Panc1 (cell line): ENCODE data around the gene DCLRE1B. TPM values are rescaled to one million over a fixed set of nuclear protein-coding genes. Genes with fewer than 3 reads are reported as not detected.
"Not testable (repeated sequence)": the region's sequence is repeated elsewhere in the genome, so short reads cannot be mapped to it uniquely, and the experiment has no call there.

Source experiments
- ATAC-seq: fragments of 200-7000 bp; cut with Tn5 transposase; 2 replicates; pipeline ENCODE4 v1.9.1; 2020; ENCODE audit warnings: mild to moderate bottlenecking, moderate library complexity
- BruUV-seq: library from RNA; stranded (reverse); fragments of 400-500 nt; replicated peaks from 2 replicates; lab custom pipeline; 2021; lab: Mats Ljungman, UMichigan
- CTCF ChIA-PET: fragments of 300-600 bp; sonication (Branson Sonifier 250); formaldehyde crosslinking; loops from one replicate; lab custom pipeline; 2022; ENCODE audit warnings: antibody characterized with exemption; lab: Charles Lee
- POLR2A ChIA-PET: fragments of 300-600 bp; sonication (Branson Sonifier 250); formaldehyde crosslinking; loops from one replicate; lab custom pipeline; 2022; ENCODE audit warnings: antibody characterized with exemption; lab: Charles Lee
- DNase-seq: peaks from one replicate; pipeline ENCODE4 v3.0.0-alpha.2; 2010; ENCODE audit warnings: low read depth, low spot score
- H3K27ac ChIP-seq: 2 replicates; pipeline ENCODE4 v1.5.1; 2011; ENCODE audit warnings: mild to moderate bottlenecking, low read length, inconsistent platforms
- H3K27me3 ChIP-seq: fragments of 200-500 bp; sonication (Bioruptor generic); 2 replicates; pipeline ENCODE4 v1.6.0; 2014; ENCODE audit warnings: low read length, inconsistent platforms; ENCODE audit not compliant: control insufficient read depth, insufficient read depth
- H3K36me3 ChIP-seq: fragments of 200-500 bp; sonication (Bioruptor generic); 2 replicates; pipeline ENCODE4 v1.5.1; 2014; ENCODE audit warnings: inconsistent platforms, mild to moderate bottlenecking, low read length, moderate library complexity; ENCODE audit not compliant: control insufficient read depth, insufficient read depth
- H3K4me1 ChIP-seq: 2 replicates; pipeline ENCODE4 v1.5.1; 2011; ENCODE audit warnings: inconsistent platforms, mild to moderate bottlenecking, low read length, moderate library complexity; ENCODE audit not compliant: control insufficient read depth, insufficient read depth
- H3K4me3 ChIP-seq, 2 experiments: 2 replicates each; pipeline ENCODE4 v1.5.1; 2011 to 2012; ENCODE audit warnings: low read depth in 2 of 2, low read length in 2 of 2, mild to moderate bottlenecking in 2 of 2, inconsistent platforms in 1 of 2, moderate library complexity in 1 of 2
- H3K9me3 ChIP-seq: fragments of 200-500 bp; sonication (Bioruptor generic); 2 replicates; pipeline ENCODE4 v1.5.1; 2014; ENCODE audit warnings: low read depth, mild to moderate bottlenecking, inconsistent platforms, low read length, moderate library complexity; ENCODE audit not compliant: control insufficient read depth, insufficient read depth
- POLR2AphosphoS5 ChIP-seq: IDR thresholded peaks from 2 replicates; pipeline ENCODE4 v1.6.1; 2012; ENCODE audit warnings: mild to moderate bottlenecking, low read depth, low read length, moderate library complexity
- SIN3A ChIP-seq: IDR thresholded peaks from 2 replicates; pipeline ENCODE4 v1.6.1; 2012; ENCODE audit warnings: low read depth, mild to moderate bottlenecking, low read length, moderate library complexity, borderline replicate concordance; ENCODE audit not compliant: insufficient read depth
- TCF7L2 ChIP-seq: IDR thresholded peaks from 2 replicates; pipeline ENCODE4 v1.6.1; 2011; ENCODE audit warnings: mild to moderate bottlenecking, low read depth, low read length, inconsistent platforms
- in situ Hi-C: cut with HindIII; loops from 2 replicates; pipeline ENCODE4 v1.10.0; 2016; ENCODE audit warnings: low sequenced_read_pairs, low pct_unique_long_range_greater_than_20kb
- intact Hi-C: fragments of 100-400 bp; cut with micrococcal nuclease; formaldehyde crosslinking; loops from one replicate; pipeline ENCODE4 v1.10.0; 2022; ENCODE audit not compliant: unreplicated experiment
- total RNA-seq: library from RNA; stranded (reverse); gene quantifications from one replicate; pipeline ENCODE4 v1.2.1, GENCODE V29; 2021; ENCODE audit not compliant: unreplicated experiment
- TF ChIP-seq, protein P1 (sequence below): fragments of 450-650 bp; IDR thresholded peaks from 2 replicates; pipeline ENCODE4 v1.5.1; 2017; ENCODE audit warnings: mild to moderate bottlenecking
- TF ChIP-seq, protein P2 (sequence below), 2 experiments: IDR thresholded peaks; 2 replicates each; pipeline ENCODE4 v1.6.1; 2011 to 2012; ENCODE audit warnings: low read depth in 2 of 2, control low read depth in 1 of 2, low read length in 1 of 2, mild to moderate bottlenecking in 1 of 2, moderate library complexity in 1 of 2; ENCODE audit not compliant: insufficient read depth in 1 of 2

The DCLRE1B gene
- total RNA-seq, 1 experiment from 2014 or later = 8.6 TPM

DNA sequence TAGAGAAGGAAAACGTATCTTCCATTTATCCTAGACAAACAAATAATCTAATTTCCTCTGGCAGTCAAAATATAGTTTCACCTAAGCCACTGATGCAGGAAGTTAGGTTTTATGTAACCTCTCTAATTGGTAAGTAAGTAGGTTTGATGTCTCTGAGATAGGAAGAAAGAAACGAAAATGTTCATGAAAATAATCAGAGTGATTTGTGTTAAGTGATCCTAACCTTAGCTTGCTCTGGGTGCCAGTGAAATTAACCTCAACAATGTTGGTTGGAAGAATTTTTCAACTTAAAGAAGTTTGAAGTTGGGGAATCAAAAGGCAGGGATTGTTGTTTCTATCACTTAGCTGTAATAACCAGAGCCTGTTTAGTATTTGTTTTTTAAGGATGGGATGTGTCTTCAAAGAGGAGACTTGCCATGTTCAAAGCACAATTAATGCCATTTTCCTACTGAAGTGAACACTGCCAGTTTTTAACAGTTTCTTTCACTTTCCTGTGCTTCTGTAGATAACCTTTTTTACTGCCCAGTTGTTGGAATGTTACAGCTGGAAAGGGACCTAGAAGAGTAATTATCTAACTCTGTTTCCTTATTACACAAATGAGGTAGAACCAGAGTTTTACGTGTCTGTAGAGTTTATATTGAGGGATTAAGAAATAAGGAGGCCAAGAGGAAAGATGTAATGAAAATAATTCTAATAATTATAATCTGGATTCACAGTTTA lies 42.4 kb downstream of the DCLRE1B start:
- ChIA-PET CTCF (no interaction called here), POLR2A (no interaction called here)
- no peak overlapping the region for H3K4me3 ChIP-seq
- in situ Hi-C loops = no loop called here
- TF ChIP-seq, protein P1, sequence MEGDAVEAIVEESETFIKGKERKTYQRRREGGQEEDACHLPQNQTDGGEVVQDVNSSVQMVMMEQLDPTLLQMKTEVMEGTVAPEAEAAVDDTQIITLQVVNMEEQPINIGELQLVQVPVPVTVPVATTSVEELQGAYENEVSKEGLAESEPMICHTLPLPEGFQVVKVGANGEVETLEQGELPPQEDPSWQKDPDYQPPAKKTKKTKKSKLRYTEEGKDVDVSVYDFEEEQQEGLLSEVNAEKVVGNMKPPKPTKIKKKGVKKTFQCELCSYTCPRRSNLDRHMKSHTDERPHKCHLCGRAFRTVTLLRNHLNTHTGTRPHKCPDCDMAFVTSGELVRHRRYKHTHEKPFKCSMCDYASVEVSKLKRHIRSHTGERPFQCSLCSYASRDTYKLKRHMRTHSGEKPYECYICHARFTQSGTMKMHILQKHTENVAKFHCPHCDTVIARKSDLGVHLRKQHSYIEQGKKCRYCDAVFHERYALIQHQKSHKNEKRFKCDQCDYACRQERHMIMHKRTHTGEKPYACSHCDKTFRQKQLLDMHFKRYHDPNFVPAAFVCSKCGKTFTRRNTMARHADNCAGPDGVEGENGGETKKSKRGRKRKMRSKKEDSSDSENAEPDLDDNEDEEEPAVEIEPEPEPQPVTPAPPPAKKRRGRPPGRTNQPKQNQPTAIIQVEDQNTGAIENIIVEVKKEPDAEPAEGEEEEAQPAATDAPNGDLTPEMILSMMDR = no peak
- TF ChIP-seq SIN3A = no peak
- TF ChIP-seq POLR2AphosphoS5 = no peak
- no peak for TF ChIP-seq TCF7L2
- TF ChIP-seq, protein P2, sequence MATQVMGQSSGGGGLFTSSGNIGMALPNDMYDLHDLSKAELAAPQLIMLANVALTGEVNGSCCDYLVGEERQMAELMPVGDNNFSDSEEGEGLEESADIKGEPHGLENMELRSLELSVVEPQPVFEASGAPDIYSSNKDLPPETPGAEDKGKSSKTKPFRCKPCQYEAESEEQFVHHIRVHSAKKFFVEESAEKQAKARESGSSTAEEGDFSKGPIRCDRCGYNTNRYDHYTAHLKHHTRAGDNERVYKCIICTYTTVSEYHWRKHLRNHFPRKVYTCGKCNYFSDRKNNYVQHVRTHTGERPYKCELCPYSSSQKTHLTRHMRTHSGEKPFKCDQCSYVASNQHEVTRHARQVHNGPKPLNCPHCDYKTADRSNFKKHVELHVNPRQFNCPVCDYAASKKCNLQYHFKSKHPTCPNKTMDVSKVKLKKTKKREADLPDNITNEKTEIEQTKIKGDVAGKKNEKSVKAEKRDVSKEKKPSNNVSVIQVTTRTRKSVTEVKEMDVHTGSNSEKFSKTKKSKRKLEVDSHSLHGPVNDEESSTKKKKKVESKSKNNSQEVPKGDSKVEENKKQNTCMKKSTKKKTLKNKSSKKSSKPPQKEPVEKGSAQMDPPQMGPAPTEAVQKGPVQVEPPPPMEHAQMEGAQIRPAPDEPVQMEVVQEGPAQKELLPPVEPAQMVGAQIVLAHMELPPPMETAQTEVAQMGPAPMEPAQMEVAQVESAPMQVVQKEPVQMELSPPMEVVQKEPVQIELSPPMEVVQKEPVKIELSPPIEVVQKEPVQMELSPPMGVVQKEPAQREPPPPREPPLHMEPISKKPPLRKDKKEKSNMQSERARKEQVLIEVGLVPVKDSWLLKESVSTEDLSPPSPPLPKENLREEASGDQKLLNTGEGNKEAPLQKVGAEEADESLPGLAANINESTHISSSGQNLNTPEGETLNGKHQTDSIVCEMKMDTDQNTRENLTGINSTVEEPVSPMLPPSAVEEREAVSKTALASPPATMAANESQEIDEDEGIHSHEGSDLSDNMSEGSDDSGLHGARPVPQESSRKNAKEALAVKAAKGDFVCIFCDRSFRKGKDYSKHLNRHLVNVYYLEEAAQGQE (IDR thresholded peaks at IDR 0.05; ENCODE audit: insufficient read depth in 1 of 2, low read depth in 2 of 2, low read length in 1 of 2) = no peak
- DNase-seq (no peak), ATAC-seq (no peak)
- H3K36me3 ChIP-seq = no peaks in the 10 kb centered on the region; the same call in 1 of the 2 replicates
- BruUV-seq = no TSS peak
- H3K27ac ChIP-seq = no peak overlapping the region
- H3K9me3 ChIP-seq = no peaks in the 10 kb centered on the region
- no peaks in the 10 kb centered on the region for H3K27me3 ChIP-seq
- intact Hi-C loops = no loop called here
- no peaks in the 10 kb centered on the region for H3K4me1 ChIP-seq

DNA sequence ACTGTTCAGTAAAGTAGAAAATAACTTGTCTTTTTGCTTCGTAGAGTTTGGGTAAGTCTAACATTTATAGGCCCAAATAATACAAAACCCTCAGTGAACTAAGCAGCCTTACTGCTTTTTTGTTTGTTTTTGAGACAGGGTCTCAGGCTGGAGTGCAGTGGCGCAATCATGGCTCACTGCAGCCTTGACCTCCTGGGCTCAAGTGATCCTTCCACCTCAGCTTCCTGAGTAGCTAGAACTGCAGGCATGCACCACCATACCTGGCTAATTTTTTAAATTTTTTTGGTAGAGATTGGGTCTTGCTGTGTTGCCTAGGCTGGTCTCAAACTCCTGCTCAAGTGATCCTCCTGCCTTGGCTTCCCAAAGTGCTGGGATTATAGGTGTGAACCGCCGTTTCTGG lies 43.0 kb downstream of the DCLRE1B start:
- BruUV-seq = not testable (repeated sequence)

DNA sequence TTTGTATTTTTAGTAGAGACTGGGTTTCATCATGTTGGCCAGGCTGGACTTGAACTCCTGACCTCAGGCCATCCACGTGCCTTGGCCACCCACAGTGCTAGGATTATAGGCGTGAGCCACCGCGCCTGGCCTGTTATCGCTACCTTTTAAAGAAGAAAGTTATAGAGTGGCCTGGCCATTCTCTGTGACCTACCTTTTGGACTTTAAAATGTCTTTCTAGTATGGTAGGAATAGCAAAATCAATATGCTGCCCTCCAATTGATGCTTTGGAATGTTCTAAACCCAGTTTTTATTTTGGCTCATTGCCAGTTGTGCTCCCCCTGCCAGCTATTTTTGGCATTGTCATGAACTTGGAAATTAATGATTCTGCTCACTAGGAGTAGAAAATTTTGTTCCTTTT lies 43.9 kb downstream of the DCLRE1B start:
- no peaks in the 10 kb centered on the region; the same call in 1 of the 2 replicates for H3K36me3 ChIP-seq
- no TSS peak for BruUV-seq
- POLR2A ChIA-PET = no interaction called here
- H3K9me3 ChIP-seq = no peaks in the 10 kb centered on the region
- TF ChIP-seq, protein P2 (IDR thresholded peaks at IDR 0.05; ENCODE audit: insufficient read depth in 1 of 2, low read depth in 2 of 2, low read length in 1 of 2) = no peak
- TF ChIP-seq POLR2AphosphoS5 (no peak), TCF7L2 (no peak), SIN3A (no peak)
- TF ChIP-seq, protein P1 = no peak
- no peaks in the 10 kb centered on the region for H3K4me1 ChIP-seq
- in situ Hi-C loops = no loop called here
- DNase-seq (no peak), ATAC-seq (no peak)
- intact Hi-C loops = no loop called here
- CTCF ChIA-PET = no interaction called here
- H3K27me3 ChIP-seq = no peaks in the 10 kb centered on the region
- H3K27ac ChIP-seq = no peak overlapping the region
- no peak overlapping the region for H3K4me3 ChIP-seq

More for the DNA sequence above, 43.0 kb downstream of the DCLRE1B start:
- H3K4me3 ChIP-seq, ATAC-seq, H3K9me3 ChIP-seq, POLR2A ChIA-PET, H3K36me3 ChIP-seq, intact Hi-C loops, DNase-seq, H3K27ac ChIP-seq, in situ Hi-C loops, CTCF ChIA-PET, H3K4me1 ChIP-seq, H3K27me3 ChIP-seq: not testable (repeated sequence)
